Tongue (tissue), 2 donors: Measurements from ENCODE around the gene FRA10AC1. TPM values are rescaled to one million over a fixed set of nuclear protein-coding genes. Genes with fewer than 3 reads are reported as not detected.

ENCODE experiments used
- DNase-seq: peaks from one replicate; pipeline ENCODE4 v3.0.0-alpha.2; 2015
- total RNA-seq: library from RNA; depleted of rRNA; stranded (reverse); fragments of >200 nt; gene quantifications from one replicate; pipeline ENCODE4 v1.2.3, GENCODE V29; 2014

The FRA10AC1 gene, protein sequence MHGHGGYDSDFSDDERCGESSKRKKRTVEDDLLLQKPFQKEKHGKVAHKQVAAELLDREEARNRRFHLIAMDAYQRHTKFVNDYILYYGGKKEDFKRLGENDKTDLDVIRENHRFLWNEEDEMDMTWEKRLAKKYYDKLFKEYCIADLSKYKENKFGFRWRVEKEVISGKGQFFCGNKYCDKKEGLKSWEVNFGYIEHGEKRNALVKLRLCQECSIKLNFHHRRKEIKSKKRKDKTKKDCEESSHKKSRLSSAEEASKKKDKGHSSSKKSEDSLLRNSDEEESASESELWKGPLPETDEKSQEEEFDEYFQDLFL
- total RNA-seq = 19.1 TPM

- peak; percentile 97 for DNase-seq
Observed at GRCh38 chr10:93702210-93703001, at the start of gene FRA10AC1. Gene FRA10AC1, minus strand, starts transcription at chr10:93702592. Its CDS starts 2,486 bp downstream, at chr10:93700106.

- peak; percentile 54 for DNase-seq
Observed at GRCh38 chr10:93751832-93752231, 49.4 kb upstream of the FRA10AC1 start.

DNA sequence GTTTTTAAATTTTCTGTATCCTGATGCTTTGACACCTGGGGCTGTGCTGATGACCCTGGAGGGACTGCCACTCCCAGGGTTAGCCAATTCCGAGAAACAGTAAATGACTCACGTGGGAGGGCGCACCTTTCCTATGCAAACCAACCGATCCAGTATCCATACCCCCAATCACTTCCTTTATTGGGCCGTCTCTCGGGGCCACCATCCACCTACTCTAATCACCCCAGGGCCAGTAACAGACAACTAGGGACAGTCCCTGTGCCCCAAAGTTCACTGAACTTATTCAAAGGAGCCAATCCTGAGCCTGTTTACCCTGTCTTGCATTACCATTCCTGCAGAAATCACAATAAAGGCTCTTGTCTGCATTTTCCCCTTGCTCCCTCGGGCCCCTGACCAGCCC is 48.7 kb upstream of the FRA10AC1 start:
- DNase-seq = no peak

DNA sequence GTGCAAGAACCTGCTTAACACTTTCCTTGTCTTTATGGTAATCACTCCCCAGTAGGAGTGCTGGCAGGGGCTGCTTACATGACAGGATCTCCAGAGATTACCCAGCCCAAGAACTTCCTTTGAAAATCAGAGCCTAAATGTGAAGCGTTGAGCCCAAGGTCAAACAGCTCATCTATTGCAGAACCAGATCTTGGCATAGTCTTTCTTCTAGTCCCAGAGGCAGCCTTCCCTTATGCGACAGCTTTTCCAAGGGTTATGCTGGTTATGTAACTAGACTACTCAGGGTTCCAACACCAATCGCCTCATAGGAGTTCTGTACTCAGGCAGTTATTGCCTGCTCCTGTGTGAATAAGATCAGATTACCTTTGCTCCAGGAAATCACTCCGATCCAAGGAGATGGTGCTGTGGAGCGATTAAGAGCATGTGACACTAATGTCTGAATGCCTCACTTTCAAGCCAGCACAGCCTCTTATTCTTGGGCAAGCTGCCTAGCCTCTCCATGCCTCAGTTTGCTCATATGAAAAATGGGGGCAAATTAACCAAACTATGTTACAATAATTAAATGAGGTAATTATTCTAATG is 46.9 kb upstream of the FRA10AC1 start:
- DNase-seq = no peak

GRCh38 chr10:93746844-93747284 is 44.5 kb upstream of the FRA10AC1 start:
- peak; percentile 70 for DNase-seq

DNA sequence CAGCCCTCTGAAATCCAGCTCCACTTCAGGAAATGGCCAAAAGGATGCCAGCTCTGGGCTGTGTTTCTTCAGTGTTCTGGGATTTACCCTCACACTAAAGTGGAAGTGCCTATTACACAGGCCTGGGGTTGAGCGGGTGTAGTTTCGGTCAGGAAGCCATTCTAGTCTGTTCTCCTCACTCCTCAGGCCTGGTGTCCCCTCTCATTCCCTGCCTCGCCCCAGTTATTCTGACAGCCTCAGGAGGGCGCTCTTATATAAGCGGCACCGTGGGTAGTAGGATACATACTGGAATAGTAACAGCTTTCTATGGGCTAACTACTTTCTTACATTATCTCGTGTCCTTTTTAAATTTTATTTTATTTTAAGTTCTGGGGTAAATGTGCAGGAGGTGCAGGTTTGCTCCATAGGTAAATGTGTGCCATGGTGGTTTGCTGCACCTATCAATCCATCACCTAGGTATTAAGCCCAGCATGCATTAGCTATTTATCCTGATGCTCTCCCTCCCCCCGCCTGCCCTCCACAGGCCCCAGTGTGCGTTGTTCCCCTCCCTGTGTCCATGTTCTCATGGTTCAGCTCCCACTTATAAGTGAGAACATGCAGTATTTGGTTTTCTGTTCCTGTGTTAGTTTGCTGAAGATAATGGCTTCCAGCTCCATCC is 43.1 kb upstream of the FRA10AC1 start:
- DNase-seq = no peak

GRCh38 chr10:93742633-93743349 is 40.4 kb upstream of the FRA10AC1 start:
- no peak for DNase-seq

DNA sequence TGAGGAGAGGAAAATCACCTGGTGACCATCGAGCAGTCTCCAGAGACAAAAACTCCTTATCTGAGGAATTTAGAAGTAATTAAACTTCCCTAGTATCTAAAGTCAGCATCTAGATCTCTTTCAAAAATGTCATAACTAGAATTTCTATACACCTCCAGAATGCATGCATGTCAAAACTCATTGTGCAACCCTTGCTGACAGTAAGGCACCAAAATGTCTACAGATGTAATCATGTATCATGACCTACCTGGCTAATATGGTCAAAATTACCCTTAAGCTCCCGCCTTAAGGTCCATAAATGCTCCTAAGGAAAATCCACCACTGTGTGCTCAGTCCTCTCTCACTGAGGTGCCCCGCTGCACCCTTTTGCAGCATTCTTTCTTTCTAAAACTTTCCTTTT is 39.0 kb upstream of the FRA10AC1 start:
- DNase-seq = no peak

DNA sequence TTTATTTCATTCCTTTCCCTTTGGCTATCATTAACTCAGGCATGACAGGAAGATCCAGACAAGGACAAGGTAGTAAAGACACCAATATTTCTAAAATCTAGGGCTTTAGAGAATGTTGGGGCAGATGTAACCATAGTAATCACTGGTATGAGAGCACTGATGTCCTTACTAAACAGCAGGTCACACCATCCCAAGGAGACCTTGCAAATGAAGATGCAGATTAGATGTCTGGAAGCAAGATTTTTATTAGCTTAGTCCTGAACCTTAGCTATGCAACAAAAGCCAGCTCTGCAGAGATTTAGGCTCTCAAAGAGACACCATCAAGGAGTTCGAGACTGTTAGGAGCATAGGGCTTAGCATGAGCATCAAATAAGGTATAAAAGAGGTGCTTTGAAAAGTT is 23.6 kb upstream of the FRA10AC1 start:
- DNase-seq = no peak

GRCh38 chr10:93723153-93723552 is 20.8 kb upstream of the FRA10AC1 start:
- no peak for DNase-seq

DNA sequence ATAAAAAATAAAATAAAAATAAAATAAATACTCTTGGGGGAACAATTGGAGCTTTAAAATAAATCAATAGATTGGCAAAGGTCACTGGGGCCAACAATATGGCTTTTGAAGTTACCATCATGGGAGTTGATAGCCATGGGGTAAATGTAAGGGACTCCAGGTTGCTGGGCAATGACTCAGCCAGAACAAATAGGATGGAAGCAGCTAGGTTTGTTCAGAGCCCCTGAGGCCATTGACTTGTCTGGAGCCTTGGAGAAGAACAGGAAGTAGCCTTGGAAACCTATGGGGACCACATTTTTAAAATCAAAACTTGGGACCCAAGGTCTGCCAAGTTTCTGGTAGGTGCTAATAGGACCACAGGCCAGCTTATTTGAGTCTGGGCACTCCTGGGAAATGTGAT is 20.2 kb upstream of the FRA10AC1 start:
- DNase-seq = no peak

- DNase-seq = no peak
Observed at GRCh38 chr10:93719901-93720300, 17.5 kb upstream of the FRA10AC1 start.

- DNase-seq = no peak
Observed at GRCh38 chr10:93718937-93719725, 16.7 kb upstream of the FRA10AC1 start.

DNA sequence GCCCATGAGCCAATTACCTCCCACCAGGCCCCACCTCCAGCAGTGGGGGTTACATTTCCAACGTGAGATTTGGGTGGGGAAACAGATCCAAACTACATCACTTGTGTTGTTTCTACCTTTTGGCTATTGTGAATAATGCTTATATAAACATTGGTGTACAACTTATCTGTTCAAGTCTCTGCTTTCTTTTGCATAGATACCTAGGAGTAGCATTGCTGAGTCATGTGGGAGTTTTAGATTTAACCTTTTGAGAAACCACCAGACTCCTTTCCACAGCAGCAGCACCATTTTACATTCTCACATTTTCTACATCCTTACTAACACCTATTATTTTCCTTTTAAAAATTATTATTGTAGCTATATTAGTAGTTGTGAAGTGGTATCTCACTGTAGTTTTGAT is 14.4 kb upstream of the FRA10AC1 start:
- no peak for DNase-seq

DNA sequence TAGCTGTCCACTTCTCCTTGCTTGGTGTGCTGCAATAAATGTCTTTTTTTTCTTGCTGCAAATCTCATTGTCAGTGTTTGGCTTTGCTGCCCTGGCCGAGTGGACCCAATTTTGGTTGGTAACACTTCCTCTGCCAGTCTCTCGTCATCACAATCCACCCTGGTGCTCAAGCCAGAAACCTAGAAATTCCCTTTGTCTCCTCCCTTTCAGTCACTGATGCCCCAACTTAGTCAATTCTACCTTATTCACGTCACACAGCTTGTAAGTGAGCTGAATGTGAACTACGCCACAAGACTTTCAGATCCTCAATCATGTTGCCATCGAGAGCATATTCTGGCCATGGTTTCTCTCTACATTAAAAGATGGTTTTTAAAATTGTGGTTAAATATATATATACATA is 13.0 kb upstream of the FRA10AC1 start:
- no peak for DNase-seq

DNA sequence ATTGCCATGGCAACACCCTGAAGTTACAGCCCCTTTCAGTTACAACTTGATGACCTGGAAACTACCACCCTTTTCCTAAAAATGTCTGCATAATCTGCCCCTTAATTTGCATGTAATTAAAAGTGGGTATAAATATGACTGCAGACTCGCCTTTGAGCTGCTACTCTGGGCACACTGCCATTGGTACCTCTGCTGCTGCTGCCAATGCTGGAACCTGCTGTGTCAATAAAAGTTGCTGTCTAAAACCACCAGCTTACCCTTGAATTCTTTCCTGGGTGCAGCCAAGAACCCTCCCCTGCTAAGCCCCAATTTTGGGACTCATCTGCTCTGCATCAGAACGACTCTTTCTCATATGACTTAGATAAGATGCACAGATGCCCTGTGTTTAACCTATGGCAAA is 10.2 kb upstream of the FRA10AC1 start:
- no peak for DNase-seq

- no peak for DNase-seq
Observed at GRCh38 chr10:93711891-93712290, 9.5 kb upstream of the FRA10AC1 start.

DNA sequence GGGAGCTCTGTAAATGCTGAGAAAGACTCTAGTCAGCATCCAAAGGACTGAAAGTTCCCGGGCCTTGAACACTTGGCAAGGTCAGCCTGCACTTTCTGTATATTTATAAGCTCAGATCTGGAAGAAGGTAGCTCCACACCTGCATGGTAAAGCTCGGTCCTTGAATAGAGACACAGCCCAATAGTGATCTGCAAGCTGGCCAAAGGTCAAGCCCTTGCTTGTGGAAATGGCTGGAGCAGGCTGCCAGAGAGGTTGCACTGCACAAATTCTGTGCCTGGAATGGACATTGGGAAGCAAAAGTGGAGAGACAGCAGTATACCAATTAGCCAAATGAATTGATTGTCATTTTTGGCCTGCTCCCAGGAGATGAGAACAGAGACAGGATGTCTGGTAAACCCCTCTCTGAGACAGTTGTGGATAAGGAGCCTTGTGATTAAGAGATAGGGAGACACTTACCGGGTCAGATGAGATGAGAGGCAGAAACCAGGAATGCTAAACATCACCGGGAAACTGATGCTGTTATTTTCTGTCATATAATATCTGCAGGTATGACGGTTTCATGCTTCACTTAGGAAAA is 8.0 kb upstream of the FRA10AC1 start:
- no peak for DNase-seq

DNA sequence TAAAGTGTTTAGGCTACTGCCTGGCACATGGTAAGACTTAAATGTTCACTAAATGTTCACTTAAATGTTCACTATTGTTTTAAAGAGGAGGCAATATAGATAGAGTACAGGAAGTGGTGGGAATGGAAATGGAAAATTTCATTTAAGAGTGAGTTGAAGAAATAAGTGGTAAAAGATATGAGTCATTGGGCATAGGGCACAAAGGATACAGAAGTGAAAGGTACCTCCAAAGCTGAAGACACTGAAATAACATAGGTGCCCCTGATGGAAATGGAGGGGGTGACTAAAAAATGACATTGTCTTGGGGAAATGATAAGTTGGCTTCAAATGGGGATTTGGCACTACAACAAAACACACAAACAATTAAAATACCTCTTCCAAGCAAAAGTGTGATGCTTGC is 5.2 kb upstream of the FRA10AC1 start:
- no peak for DNase-seq

DNA sequence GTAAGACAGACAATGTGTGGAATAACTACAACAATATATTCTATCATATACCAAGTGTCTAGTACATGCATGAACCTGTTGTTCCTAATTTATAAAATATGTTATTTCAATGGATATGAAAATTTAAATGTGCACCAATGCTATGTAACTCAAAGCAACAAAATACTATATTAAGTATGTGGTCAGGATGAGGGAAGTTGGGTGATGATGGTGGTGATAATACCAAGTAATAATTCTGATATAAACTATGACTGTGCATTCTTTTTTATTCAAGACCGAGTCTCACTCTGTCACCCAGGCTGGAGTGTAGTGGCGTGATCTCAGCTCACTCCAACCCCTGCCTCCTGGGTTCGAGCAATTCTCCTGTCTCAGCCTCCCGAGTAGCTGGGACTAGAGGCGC is 2.1 kb upstream of the FRA10AC1 start:
- DNase-seq = no peak

DNA sequence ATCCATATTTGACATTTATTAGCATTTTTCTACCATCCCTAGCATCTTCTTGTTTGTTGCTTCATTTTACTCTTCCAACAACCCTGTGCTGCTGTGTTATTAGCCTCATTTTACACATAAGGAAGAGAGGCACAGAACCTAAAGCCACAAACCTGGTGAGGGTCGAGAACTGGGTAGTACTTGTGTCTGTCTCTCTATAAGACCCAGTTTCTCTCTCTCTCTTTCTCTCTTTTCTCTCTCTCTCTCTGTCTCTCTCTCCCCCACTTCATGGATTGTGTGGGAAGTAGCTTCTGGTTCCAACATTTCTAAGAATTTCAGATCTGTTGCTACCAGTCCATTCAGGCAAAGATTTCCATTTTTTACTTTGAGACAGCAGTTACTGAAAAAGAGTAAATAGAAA is 1.4 kb upstream of the FRA10AC1 start:
- no peak for DNase-seq
